ENCODE results near the gene RPL22L1. TPM values are rescaled to one million over a fixed set of nuclear protein-coding genes. Genes with fewer than 3 reads are reported as not detected.
A peak's percentile ranks its signal among the peaks of the same experiment; 100 is the strongest.
"Not testable (repeated sequence)": the region's sequence is repeated elsewhere in the genome, so short reads cannot be mapped to it uniquely, and the experiment has no call there.

The RPL22L1 gene
- 10 to 100 TPM; 19.4 to 43.2 TPM for total RNA-seq
- long read RNA-seq, partial matches to known transcripts, result 1 of 7 reads
- long read RNA-seq, other reads (novel, unspliced or antisense), result 1 of 7 reads

- intact Hi-C loops (cut with DNase I), result no loop called here
- ATAC-seq, result peak; percentile 99
- DNase-seq, result peak; percentile 96
Measured at GRCh38 chr3:170869645-170870593, at the start of gene RPL22L1. Gene RPL22L1 (minus strand): TSS chr3:170870195. CDS start chr3:170870167, 28 bp downstream.

GRCh38 chr3:170918715-170919114 is 48.7 kb upstream of the RPL22L1 start:
- intact Hi-C loops (cut with DNase I), result no loop called here
- ATAC-seq (no peak), DNase-seq (no peak)

- intact Hi-C loops (cut with DNase I), result no loop called here
- no peak for DNase-seq
- no peak for ATAC-seq
Measured at GRCh38 chr3:170914690-170915089, 44.7 kb upstream of the RPL22L1 start.

GRCh38 chr3:170914212-170914611 is 44.2 kb upstream of the RPL22L1 start:
- intact Hi-C loops (cut with DNase I), result no loop called here
- ATAC-seq (no peak), DNase-seq (no peak)

GRCh38 chr3:170911051-170911450 is 41.1 kb upstream of the RPL22L1 start:
- ATAC-seq (no peak), DNase-seq (no peak)
- intact Hi-C loops (cut with DNase I), result no loop called here

GRCh38 chr3:170910542-170910941 is 40.5 kb upstream of the RPL22L1 start:
- ATAC-seq (no peak), DNase-seq (no peak)
- intact Hi-C loops (cut with DNase I), result no loop called here

- intact Hi-C loops (cut with DNase I), result no loop called here
- DNase-seq, result peak; percentile 26
- peak in 1 of 2 donors; percentile 62 for ATAC-seq
Measured at GRCh38 chr3:170909129-170909903, 39.3 kb upstream of the RPL22L1 start.

GRCh38 chr3:170908235-170909116 is 38.5 kb upstream of the RPL22L1 start, which contains the start of gene EIF5A2:
Gene EIF5A2 (minus strand): TSS chr3:170908637. CDS start chr3:170907806, 831 bp downstream.
- DNase-seq, result peak; percentile 98
- ATAC-seq, result peak; percentile 99
- intact Hi-C loops (cut with DNase I), result no loop called here

- ATAC-seq, result peak; percentile 5 to 24
- no peak for DNase-seq
- intact Hi-C loops (cut with DNase I), result no loop called here
Measured at GRCh38 chr3:170907637-170908234, 37.7 kb upstream of the RPL22L1 start.

- ATAC-seq (no peak), DNase-seq (no peak)
- intact Hi-C loops (cut with DNase I), result no loop called here
Measured at GRCh38 chr3:170905862-170906261, 35.9 kb upstream of the RPL22L1 start.

GRCh38 chr3:170903123-170903522 is 33.1 kb upstream of the RPL22L1 start:
- ATAC-seq, result no peak
- DNase-seq, result no peak
- intact Hi-C loops (cut with DNase I), result no loop called here

GRCh38 chr3:170899455-170899854 is 29.5 kb upstream of the RPL22L1 start:
- DNase-seq (no peak), ATAC-seq (no peak)
- intact Hi-C loops (cut with DNase I), result no loop called here

- intact Hi-C loops (cut with DNase I), result no loop called here
- ATAC-seq (no peak), DNase-seq (no peak)
Measured at GRCh38 chr3:170897978-170898377, 28.0 kb upstream of the RPL22L1 start.

- intact Hi-C loops (cut with DNase I); ATAC-seq; DNase-seq: not testable (repeated sequence)
Measured at GRCh38 chr3:170897199-170897598, 27.2 kb upstream of the RPL22L1 start.

GRCh38 chr3:170896781-170897180 is 26.8 kb upstream of the RPL22L1 start:
- DNase-seq (no peak), ATAC-seq (no peak)
- intact Hi-C loops (cut with DNase I), result no loop called here

- DNase-seq; intact Hi-C loops (cut with DNase I); ATAC-seq: not testable (repeated sequence)
Measured at GRCh38 chr3:170896333-170896732, 26.3 kb upstream of the RPL22L1 start.

GRCh38 chr3:170893895-170894294 is 23.9 kb upstream of the RPL22L1 start:
- ATAC-seq (no peak), DNase-seq (no peak)
- intact Hi-C loops (cut with DNase I), result no loop called here

GRCh38 chr3:170889630-170890029 is 19.6 kb upstream of the RPL22L1 start:
- ATAC-seq (no peak), DNase-seq (no peak)
- intact Hi-C loops (cut with DNase I), result no loop called here
